ENCODE results near the gene DNMBP.
A peak's percentile ranks its signal among the peaks of the same experiment; 100 is the strongest.

The DNMBP gene

DNA sequence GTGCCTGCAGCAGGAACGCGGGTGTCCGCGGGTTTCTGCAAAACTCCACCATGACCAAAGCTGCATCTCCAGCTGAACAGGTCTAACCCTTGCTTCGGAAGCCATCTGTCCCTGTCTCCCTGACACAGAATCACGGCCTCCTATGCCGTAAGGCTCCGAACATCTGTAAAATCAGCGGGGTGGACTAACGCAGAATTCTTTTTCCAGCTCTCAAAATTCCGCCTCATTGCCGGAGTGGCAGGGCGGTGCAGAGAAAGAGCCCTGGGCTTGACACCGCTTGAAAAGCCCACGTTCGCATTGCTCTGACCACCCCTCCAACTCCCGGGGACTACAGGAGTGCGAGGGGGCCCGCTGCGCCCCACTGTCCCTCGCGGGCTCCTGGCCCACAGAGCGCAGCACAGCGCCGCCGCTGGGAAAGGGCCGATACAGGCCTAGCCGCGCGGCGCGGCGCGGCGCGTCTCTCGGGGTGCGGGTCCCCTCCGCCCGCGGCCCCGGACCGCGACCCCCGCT lies 409 bp downstream of the DNMBP start:
- Histone ChIP-seq H3K27me3 (ENCODE audit: control insufficient read depth, insufficient read depth, low read length) (no peaks in the 10 kb centered on the region), H3K9ac (ENCODE audit: low read length) (no peak overlapping the region), H3K4me3 (ENCODE audit: low read length) (peak overlapping the region; percentile 95), H3K27ac (ENCODE audit: low read depth, low read length) (peak overlapping the region; percentile 85), H3K4me1 (ENCODE audit: control insufficient read depth, insufficient read depth, low read length) (peaks cover 19% of the 10 kb centered on the region), H3K36me3 (ENCODE audit: control insufficient read depth, insufficient read depth, low read length) (no peaks in the 10 kb centered on the region)

DNA sequence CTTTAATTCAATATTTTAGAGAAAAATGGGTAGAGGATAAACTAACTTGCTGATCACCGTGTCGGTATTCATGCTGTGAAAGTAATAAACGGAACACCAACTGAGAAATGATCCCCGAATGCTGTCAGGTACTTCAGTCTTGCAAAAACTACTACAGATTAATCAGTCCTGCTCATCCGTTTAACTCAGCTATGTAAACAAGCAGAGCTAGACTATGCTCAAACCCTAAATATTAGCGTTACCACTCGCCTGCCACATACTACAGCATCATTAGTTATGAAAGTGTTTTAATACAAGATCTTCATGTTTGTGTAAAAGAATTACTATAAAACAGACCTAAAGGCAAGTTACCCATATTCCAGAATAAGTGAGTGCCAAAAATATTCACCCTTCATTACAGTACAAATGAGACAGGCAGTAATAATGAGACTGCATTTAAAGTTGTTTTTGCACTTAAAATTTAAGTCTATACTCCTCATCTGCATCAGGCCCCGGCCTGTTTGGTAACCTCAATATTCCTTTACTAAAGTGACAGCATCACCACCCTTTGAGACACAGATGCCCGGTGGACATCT lies 952 bp downstream of the DNMBP start:
- H3K4me1 ChIP-seq (ENCODE audit: control insufficient read depth, insufficient read depth, low read length): peaks cover 19% of the 10 kb centered on the region
- no peaks in the 10 kb centered on the region for H3K36me3 ChIP-seq (ENCODE audit: control insufficient read depth, insufficient read depth, low read length)

DNA sequence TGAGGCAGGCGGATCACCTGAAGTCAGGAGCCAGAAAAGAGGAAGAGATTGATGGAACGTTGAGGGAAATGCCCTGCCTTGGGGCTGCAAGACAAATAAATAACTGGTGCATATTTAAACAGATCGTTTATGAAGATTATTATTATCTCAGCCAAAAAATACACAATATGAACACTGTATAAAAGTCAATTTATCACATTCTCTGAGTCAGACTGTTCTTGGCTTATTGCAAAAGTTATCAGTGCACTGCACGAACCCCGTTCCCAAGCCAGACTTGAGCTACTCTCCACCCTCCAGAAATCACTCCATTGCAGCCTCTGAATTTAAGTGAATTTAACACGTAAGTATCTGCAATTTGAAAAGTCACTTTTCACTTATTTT lies 1.6 kb downstream of the DNMBP start:
- H3K4me1 ChIP-seq (ENCODE audit: control insufficient read depth, insufficient read depth, low read length): peaks cover 19% of the 10 kb centered on the region
- H3K27me3 ChIP-seq (ENCODE audit: control insufficient read depth, insufficient read depth, low read length): no peaks in the 10 kb centered on the region
- H3K9ac ChIP-seq (ENCODE audit: low read length): no peak overlapping the region
- H3K4me3 ChIP-seq (ENCODE audit: low read length): peak overlapping the region; percentile 95
- no peak overlapping the region for H3K27ac ChIP-seq (ENCODE audit: low read depth, low read length)
- H3K36me3 ChIP-seq (ENCODE audit: control insufficient read depth, insufficient read depth, low read length): no peaks in the 10 kb centered on the region

More for the DNA sequence above, 952 bp downstream of the DNMBP start:
- Histone ChIP-seq H3K27me3 (ENCODE audit: control insufficient read depth, insufficient read depth, low read length) (no peaks in the 10 kb centered on the region), H3K4me3 (ENCODE audit: low read length) (peak overlapping the region; percentile 95), H3K27ac (ENCODE audit: low read depth, low read length) (peak overlapping the region; percentile 85), H3K9ac (ENCODE audit: low read length) (no peak overlapping the region)

DNA sequence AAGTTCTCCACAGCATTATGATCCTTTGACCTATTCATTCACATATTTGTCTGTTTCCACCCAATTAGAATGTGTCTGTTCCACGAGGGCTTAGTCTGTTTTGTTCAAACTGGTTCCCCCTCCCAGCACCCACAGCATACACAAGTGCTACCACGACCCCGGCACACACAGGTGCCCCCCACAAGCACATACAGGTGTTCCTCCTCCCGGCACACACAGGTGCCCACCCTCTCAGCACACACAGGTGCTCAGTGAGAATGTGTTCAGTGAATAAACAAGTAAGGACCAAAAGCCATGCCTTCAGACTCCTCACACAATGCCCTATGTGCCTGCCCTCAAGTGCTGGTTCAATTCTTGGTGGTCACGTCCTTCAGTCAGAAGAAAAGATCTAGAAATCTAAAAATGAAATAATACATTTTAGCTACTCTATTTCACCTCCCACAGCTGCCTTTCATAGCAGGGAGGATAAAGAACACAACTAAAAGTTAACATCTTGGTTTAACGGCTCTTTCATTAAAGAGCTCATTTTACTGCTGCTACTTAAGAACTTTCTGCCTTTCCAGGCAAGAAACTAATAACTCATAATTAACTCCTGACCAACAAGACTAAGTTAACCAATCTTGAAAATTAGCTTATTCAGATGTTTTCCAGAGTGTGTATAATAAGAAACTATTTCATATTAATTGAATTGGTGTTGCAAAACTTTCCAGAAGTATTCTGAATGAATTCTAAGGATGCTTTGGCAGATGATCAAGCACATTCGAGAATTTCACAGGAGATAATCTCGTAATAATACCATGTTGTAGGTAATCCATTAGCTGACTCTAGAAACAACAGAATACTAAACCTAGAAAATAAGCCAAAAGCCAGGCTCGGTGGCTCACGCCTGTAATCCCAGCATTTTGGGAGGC lies 2.3 kb downstream of the DNMBP start:
- peak overlapping the region; percentile 79 for H3K27ac ChIP-seq (ENCODE audit: low read depth, low read length)
- no peaks in the 10 kb centered on the region for H3K36me3 ChIP-seq (ENCODE audit: control insufficient read depth, insufficient read depth, low read length)
- H3K9ac ChIP-seq (ENCODE audit: low read length): no peak overlapping the region
- H3K27me3 ChIP-seq (ENCODE audit: control insufficient read depth, insufficient read depth, low read length): no peaks in the 10 kb centered on the region
- no peak overlapping the region for H3K4me3 ChIP-seq (ENCODE audit: low read length)
- peaks cover 19% of the 10 kb centered on the region for H3K4me1 ChIP-seq (ENCODE audit: control insufficient read depth, insufficient read depth, low read length)

DNA sequence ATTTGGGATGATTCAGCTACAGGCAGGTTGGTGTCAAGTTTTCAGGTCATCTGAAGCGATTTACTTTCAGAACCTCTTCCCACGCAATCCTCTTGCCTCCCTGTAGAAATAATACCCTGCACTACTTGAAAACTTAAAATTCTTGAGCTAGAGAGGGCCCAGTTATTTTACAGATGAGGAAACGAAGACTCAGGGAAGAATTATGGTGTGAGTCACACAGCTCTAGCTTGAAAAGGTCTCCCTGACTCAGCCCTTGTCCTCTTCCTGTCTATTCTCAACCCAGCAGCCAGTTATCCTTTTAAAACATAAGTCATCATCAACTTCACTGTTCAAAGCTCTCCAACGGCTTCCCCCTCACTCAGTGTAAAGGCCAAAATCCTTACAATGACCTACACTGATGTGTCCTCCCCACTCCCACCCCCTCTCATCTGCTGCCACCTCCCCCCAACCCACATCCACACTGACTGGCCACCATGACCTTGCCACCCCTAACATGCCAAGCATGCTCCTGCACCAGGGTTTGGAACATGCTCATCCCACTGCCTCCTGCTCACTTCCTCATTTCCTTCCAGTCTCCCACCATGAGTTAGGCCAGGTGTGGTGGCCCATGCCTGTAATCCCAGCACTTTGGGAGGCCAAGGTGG lies 3.4 kb downstream of the DNMBP start:
- no peaks in the 10 kb centered on the region for H3K36me3 ChIP-seq (ENCODE audit: control insufficient read depth, insufficient read depth, low read length)
- no peaks in the 10 kb centered on the region for H3K27me3 ChIP-seq (ENCODE audit: control insufficient read depth, insufficient read depth, low read length)
- peaks cover 22% of the 10 kb centered on the region for H3K4me1 ChIP-seq (ENCODE audit: control insufficient read depth, insufficient read depth, low read length)
- H3K9ac ChIP-seq (ENCODE audit: low read length): no peak overlapping the region
- peak overlapping the region; percentile 28 for H3K4me3 ChIP-seq (ENCODE audit: low read length)
- peak overlapping the region; percentile 79 for H3K27ac ChIP-seq (ENCODE audit: low read depth, low read length)

DNA sequence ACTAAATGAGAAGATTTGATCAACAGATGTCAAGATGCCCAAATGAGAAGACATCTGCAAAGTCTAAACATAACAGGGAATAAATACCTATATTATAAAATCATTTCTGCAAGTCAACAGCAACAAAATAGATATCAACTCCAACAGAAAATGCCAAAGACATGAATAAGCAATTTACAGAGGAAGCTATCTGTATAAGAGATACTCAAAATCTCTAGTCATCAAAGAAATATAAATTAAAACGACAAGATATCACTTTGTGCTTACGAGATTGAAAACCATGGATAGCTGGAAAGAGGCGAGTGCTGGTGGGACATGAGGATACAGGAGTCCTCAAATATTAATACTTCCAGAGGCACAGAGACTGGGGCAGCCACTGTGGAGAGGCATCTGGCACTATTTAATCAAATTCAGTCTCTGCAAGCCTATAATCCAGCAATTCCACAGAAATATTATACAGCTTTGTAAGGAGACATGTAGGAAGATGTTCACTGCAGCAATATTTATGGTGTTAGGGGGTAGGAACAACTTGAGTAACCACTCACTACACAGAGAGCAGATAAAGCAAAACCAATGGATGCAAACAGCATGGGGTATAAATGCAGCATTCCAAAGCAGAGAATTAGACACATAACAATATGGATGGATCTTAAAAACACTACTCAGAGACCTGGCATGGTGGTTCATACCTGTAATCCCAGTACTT lies 4.8 kb downstream of the DNMBP start:
- Histone ChIP-seq H3K27me3 (ENCODE audit: control insufficient read depth, insufficient read depth, low read length) (no peaks in the 10 kb centered on the region), H3K27ac (ENCODE audit: low read depth, low read length) (peak overlapping the region; percentile 52), H3K9ac (ENCODE audit: low read length) (no peak overlapping the region), H3K36me3 (ENCODE audit: control insufficient read depth, insufficient read depth, low read length) (no peaks in the 10 kb centered on the region), H3K4me3 (ENCODE audit: low read length) (no peak overlapping the region), H3K4me1 (ENCODE audit: control insufficient read depth, insufficient read depth, low read length) (peaks cover 29% of the 10 kb centered on the region)

DNA sequence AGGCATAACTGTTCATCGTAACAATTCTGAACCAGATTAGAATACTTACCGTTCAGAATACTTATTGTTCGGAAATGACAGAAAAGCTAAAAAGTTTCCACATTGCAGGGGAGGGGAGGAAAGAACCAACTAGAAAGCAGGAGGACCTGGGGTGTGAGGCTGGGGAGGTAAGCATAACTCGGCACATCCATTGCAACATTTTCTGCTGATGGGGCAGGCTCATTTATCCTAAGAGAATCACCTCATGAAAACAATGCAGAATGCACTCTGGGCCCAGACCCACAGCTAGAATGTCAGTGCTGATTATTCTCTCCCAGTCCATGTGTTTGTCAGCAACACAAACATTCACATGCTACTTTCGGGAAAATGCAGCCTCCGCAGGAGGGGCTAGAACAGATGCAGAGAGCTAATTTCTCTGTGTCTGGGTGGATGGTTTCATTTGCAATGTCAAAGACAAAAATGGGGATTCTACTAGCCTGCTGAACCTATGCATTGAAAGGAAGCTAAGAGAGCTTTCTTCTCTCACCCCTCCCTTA lies 9.6 kb downstream of the DNMBP start:
- H3K27ac ChIP-seq (ENCODE audit: low read depth, low read length): peak overlapping the region; percentile 53

DNA sequence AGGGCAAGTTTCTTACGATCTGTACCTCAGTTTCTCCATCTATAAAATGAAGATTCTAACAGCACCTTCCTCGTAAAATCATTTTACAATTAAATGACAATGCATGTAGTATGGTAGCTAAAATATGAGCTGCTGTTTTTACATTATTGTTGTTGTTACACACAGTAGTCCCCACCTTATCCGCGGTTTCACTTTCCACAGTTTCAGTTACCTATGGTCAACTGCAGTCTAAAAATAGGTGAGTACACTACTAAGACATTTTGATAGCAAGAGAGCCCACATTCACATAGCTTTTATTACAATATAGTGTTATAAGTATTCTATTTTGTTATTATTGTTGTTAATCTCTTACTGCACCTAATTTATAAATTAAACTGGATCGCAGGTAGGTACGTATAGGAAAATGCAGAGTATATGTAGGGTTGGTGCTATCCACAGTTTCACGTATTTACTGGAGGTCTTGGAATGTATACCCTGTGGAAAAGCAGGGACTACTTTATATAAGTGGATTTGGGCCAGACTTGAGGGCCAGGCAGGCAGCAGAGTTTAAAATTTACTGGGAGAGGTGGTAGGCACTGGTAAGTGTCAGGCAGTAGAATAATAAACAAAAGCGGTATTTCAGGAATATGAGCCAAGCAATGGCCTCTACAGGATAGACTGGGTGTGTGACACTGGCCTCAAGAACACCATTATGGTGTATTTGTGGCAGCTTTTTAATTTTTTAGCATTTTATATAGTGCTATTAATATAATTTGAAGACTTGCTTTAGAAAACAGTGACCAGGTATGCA lies 10.2 kb downstream of the DNMBP start:
- Histone ChIP-seq H3K27me3 (ENCODE audit: control insufficient read depth, insufficient read depth, low read length) (no peaks in the 10 kb centered on the region), H3K4me3 (ENCODE audit: low read length) (no peak overlapping the region), H3K27ac (ENCODE audit: low read depth, low read length) (peak overlapping the region; percentile 53), H3K36me3 (ENCODE audit: control insufficient read depth, insufficient read depth, low read length) (no peaks in the 10 kb centered on the region), H3K9ac (ENCODE audit: low read length) (no peak overlapping the region), H3K4me1 (ENCODE audit: control insufficient read depth, insufficient read depth, low read length) (peaks cover 42% of the 10 kb centered on the region)

More for the DNA sequence above, 9.6 kb downstream of the DNMBP start:
- no peaks in the 10 kb centered on the region for H3K27me3 ChIP-seq (ENCODE audit: control insufficient read depth, insufficient read depth, low read length)
- peaks cover 41% of the 10 kb centered on the region for H3K4me1 ChIP-seq (ENCODE audit: control insufficient read depth, insufficient read depth, low read length)
- H3K36me3 ChIP-seq (ENCODE audit: control insufficient read depth, insufficient read depth, low read length): no peaks in the 10 kb centered on the region
- H3K9ac ChIP-seq (ENCODE audit: low read length): no peak overlapping the region
- H3K4me3 ChIP-seq (ENCODE audit: low read length): no peak overlapping the region

DNA sequence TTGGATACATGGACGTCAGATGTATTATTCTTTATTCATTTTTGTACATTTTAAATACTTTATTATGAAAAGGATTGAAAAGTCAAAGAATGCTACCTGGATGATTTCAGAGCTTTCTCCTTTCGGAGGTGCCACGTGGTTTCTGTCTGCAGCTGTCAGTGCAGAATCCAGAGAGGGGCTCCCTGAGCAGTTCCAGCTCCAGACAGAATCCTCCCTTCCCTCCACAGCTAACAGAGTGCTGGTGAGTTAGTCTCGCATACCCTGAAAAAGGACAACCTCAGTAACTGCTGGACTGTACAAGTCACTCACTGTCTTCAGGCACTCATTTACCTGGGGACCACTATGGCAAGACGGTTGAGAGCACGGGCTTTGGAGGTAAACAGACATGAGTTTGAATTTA lies 10.9 kb downstream of the DNMBP start:
- Histone ChIP-seq H3K4me1 (ENCODE audit: control insufficient read depth, insufficient read depth, low read length) (peaks cover 48% of the 10 kb centered on the region), H3K9ac (ENCODE audit: low read length) (no peak overlapping the region), H3K27me3 (ENCODE audit: control insufficient read depth, insufficient read depth, low read length) (no peaks in the 10 kb centered on the region), H3K27ac (ENCODE audit: low read depth, low read length) (no peak overlapping the region), H3K4me3 (ENCODE audit: low read length) (no peak overlapping the region), H3K36me3 (ENCODE audit: control insufficient read depth, insufficient read depth, low read length) (no peaks in the 10 kb centered on the region)

DNA sequence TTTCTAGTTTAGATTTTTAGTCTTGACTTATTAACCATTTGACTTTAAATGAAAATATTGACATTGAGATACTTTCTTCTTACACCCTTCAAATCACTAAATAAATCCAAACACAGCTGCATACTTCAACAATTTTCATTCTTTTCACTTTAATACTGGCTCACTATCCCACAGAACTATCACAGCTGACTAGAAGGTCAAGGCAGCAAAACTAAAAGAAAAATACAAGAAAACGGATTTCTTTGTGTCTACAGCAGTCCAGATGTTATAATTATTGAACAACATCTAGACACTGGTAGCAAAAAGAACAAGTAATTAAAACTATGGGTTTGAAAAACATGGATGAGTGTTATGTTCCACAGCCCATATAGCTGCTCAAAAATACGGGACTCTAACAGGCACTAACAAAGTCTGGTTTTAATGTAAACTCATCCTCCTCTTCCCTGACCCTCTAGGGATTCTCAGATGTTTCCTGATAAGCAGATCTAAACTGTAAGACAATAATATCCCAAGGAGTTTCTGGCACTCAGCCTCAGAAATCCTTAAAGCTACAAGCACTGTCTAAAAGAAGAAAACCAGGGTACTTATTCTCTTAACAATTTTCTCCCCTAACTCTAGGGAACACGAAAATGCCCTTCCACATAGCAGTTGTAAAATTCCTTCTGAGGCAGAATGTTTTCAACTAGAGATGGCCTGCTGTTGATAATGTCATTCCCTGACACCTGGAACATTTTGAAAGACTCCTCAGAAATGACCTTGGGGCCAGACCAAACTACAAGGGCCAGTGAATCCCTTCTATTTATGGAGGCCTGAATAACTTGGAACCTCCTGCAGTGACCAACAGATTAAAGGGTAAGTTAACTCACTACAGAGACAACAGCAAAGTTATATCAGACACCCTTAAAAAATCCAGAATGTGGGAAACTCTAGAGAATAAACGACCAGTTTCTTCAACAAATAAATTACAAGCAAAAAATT lies 12.8 kb downstream of the DNMBP start:
- Histone ChIP-seq H3K9ac (ENCODE audit: low read length) (no peak overlapping the region), H3K27me3 (ENCODE audit: control insufficient read depth, insufficient read depth, low read length) (no peaks in the 10 kb centered on the region), H3K4me1 (ENCODE audit: control insufficient read depth, insufficient read depth, low read length) (peaks cover 50% of the 10 kb centered on the region)

More for the DNA sequence above, 12.8 kb downstream of the DNMBP start:
- peak overlapping the region; percentile 13 for H3K4me3 ChIP-seq (ENCODE audit: low read length)
- peak overlapping the region; percentile 50 for H3K27ac ChIP-seq (ENCODE audit: low read depth, low read length)
- H3K36me3 ChIP-seq (ENCODE audit: control insufficient read depth, insufficient read depth, low read length): no peaks in the 10 kb centered on the region
